DND-41 (cell line): ENCODE data around the gene DDX3X.

Experiments
- ATAC-seq: fragments of 200-7000 bp; cut with Tn5 transposase; 3 replicates; pipeline ENCODE4 v1.9.1; 2021; ENCODE audit warnings: low read depth; ENCODE audit not compliant: insufficient read depth
- DNase-seq: peaks from one replicate; pipeline ENCODE4 v3.0.0-alpha.2; 2020
- H2AFZ ChIP-seq: 2 replicates; pipeline ENCODE4 v1.6.0; 2012; ENCODE audit warnings: low read depth, low read length
- H3K27ac ChIP-seq: 2 replicates; pipeline ENCODE4 v1.5.1; 2012; ENCODE audit warnings: low read length, inconsistent platforms
- H3K27me3 ChIP-seq: fragments of 200-600 bp; sonication (generic); 2 replicates; pipeline ENCODE4 v1.6.0; 2012; ENCODE audit warnings: low read length, mild to moderate bottlenecking, inconsistent platforms; ENCODE audit not compliant: insufficient read depth, poor library complexity
- H3K36me3 ChIP-seq: 2 replicates; pipeline ENCODE4 v1.5.1; 2012; ENCODE audit warnings: low read length, inconsistent platforms; ENCODE audit not compliant: insufficient read depth
- H3K4me1 ChIP-seq: 2 replicates; pipeline ENCODE4 v1.5.1; 2012; ENCODE audit warnings: mild to moderate bottlenecking, low read length; ENCODE audit not compliant: insufficient read depth
- H3K4me2 ChIP-seq: 2 replicates; pipeline ENCODE4 v1.6.0; 2012; ENCODE audit warnings: mild to moderate bottlenecking, moderate library complexity, low read length, inconsistent platforms; ENCODE audit not compliant: insufficient read depth
- H3K4me3 ChIP-seq, 2 experiments: fragments of 200-600 bp in 1 of 2; shearing (Covaris generic) in 1 of 2; 2 replicates each; pipeline ENCODE4 v1.5.1; 2012 to 2016; ENCODE audit warnings: inconsistent platforms in 2 of 2, low read length in 2 of 2, mild to moderate bottlenecking in 2 of 2, low read depth in 1 of 2, moderate library complexity in 1 of 2
- H3K79me2 ChIP-seq: 2 replicates; pipeline ENCODE4 v1.6.0; 2012; ENCODE audit warnings: low read length, inconsistent platforms; ENCODE audit not compliant: insufficient read depth
- H3K9ac ChIP-seq: 2 replicates; pipeline ENCODE4 v1.6.0; 2012; ENCODE audit warnings: low read depth, mild to moderate bottlenecking, inconsistent platforms, low read length, moderate library complexity
- H3K9me3 ChIP-seq: 2 replicates; pipeline ENCODE4 v1.5.1; 2012; ENCODE audit warnings: low read length, moderate library complexity, mild to moderate bottlenecking, inconsistent platforms; ENCODE audit not compliant: insufficient read depth, severe bottlenecking
- H4K20me1 ChIP-seq: 2 replicates; pipeline ENCODE4 v1.6.0; 2012; ENCODE audit warnings: low read length; ENCODE audit not compliant: insufficient read depth
- EZH2 ChIP-seq: IDR thresholded peaks from 3 replicates; pipeline ENCODE4 v1.6.1; 2012; ENCODE audit warnings: borderline replicate concordance, low read depth, mild to moderate bottlenecking, moderate library complexity, low read length, inconsistent platforms; ENCODE audit not compliant: severe bottlenecking
- TF ChIP-seq, protein P1 (sequence below): IDR thresholded peaks from 2 replicates; pipeline ENCODE4 v1.5.1; 2012; ENCODE audit warnings: borderline replicate concordance, low read length, moderate library complexity, mild to moderate bottlenecking; ENCODE audit not compliant: poor library complexity, severe bottlenecking; ENCODE audit errors: extremely low read depth

DDX3X gene

DNA sequence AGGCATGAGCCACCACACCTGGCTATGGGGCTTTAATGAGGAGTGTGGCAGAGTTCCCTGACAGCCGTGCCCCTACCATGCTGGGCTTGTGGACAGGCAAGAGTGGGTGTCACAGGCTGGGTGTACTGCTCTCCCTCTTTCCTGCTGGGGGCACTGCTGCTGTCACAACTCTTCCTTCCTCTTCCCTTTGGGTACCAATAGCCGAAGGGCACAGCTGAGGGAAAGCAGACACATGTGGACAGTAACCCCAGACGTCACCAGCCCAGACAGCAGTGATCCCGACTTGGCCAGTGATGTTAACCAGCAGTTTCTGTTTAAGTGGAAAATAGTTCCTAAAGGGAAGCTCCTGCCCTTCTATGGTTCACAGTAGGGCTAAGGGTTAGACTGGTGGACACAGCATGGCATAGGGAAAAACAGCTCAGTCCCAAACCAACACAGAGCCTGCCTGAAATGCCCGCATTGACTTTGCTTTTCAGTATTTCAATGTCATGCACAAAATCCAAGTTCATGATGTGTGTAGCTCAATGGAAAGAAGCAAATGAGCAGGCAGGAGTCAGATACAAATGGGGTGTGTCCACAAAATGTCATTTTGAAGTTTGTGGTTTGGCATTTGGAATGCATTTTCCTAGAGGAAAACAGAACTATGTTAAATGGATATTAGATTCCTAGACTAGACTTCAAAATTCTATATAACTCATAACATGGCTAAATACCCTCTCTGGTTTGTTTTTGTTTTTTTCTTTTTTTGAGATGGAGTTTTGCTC is 24.9 kb upstream of the DDX3X start:
- H3K27ac ChIP-seq = no peak overlapping the region
- H3K79me2 ChIP-seq = no peaks in the 10 kb centered on the region
- TF ChIP-seq, protein P1, sequence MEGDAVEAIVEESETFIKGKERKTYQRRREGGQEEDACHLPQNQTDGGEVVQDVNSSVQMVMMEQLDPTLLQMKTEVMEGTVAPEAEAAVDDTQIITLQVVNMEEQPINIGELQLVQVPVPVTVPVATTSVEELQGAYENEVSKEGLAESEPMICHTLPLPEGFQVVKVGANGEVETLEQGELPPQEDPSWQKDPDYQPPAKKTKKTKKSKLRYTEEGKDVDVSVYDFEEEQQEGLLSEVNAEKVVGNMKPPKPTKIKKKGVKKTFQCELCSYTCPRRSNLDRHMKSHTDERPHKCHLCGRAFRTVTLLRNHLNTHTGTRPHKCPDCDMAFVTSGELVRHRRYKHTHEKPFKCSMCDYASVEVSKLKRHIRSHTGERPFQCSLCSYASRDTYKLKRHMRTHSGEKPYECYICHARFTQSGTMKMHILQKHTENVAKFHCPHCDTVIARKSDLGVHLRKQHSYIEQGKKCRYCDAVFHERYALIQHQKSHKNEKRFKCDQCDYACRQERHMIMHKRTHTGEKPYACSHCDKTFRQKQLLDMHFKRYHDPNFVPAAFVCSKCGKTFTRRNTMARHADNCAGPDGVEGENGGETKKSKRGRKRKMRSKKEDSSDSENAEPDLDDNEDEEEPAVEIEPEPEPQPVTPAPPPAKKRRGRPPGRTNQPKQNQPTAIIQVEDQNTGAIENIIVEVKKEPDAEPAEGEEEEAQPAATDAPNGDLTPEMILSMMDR = no peak
- TF ChIP-seq EZH2 = no peak
- H3K4me3 ChIP-seq = no peak overlapping the region
- H3K36me3 ChIP-seq = no peaks in the 10 kb centered on the region
- H3K4me1 ChIP-seq = no peaks in the 10 kb centered on the region
- H3K4me2 ChIP-seq = no peak overlapping the region
- H3K9ac ChIP-seq = no peak overlapping the region
- H2AFZ ChIP-seq = no peak overlapping the region
- H3K27me3 ChIP-seq = no peaks in the 10 kb centered on the region
- H4K20me1 ChIP-seq = no peaks in the 10 kb centered on the region
- H3K9me3 ChIP-seq = no peaks in the 10 kb centered on the region
- no peak for ATAC-seq
- no peak for DNase-seq

GRCh38 chrX:41312786-41313185 is 21.2 kb upstream of the DDX3X start:
- no peak overlapping the region for H3K4me3 ChIP-seq
- H3K27me3 ChIP-seq = no peaks in the 10 kb centered on the region
- no peaks in the 10 kb centered on the region for H3K79me2 ChIP-seq
- no peaks in the 10 kb centered on the region for H4K20me1 ChIP-seq
- H3K9me3 ChIP-seq = no peaks in the 10 kb centered on the region
- ATAC-seq (no peak), DNase-seq (no peak)
- H3K36me3 ChIP-seq = no peaks in the 10 kb centered on the region
- no peak overlapping the region for H3K27ac ChIP-seq
- H3K4me1 ChIP-seq = no peaks in the 10 kb centered on the region
- H2AFZ ChIP-seq = no peak overlapping the region
- TF ChIP-seq, protein P1 = no peak
- no peak for TF ChIP-seq EZH2
- H3K9ac ChIP-seq = no peak overlapping the region
- no peak overlapping the region for H3K4me2 ChIP-seq

DNA sequence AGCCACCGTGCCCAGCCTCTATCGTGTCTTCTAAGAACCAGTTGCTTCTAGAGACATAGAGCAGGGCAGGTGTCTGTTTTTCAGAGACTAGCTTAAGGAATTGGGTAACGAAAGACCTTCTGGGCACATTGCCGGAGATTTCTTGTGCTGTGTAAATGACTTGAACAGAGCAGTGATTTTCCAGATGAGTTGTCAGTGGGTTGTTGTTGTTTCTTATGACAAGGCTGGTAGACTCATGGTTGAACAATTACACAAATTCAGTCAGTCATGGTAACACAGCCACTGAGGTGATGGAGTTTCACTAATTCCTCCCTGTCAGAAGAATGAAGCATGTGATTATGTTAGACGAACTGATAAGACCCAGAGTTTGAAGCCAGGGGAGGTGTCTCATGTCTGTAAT is 20.5 kb upstream of the DDX3X start:
- H3K27ac ChIP-seq = no peak overlapping the region
- H3K9me3 ChIP-seq = no peaks in the 10 kb centered on the region
- no peak overlapping the region for H2AFZ ChIP-seq
- DNase-seq (no peak), ATAC-seq (no peak)
- H3K36me3 ChIP-seq = no peaks in the 10 kb centered on the region
- no peak overlapping the region for H3K4me2 ChIP-seq
- TF ChIP-seq, protein P1 = no peak
- TF ChIP-seq EZH2 = no peak
- no peaks in the 10 kb centered on the region for H3K4me1 ChIP-seq
- no peaks in the 10 kb centered on the region for H3K27me3 ChIP-seq
- no peak overlapping the region for H3K4me3 ChIP-seq
- no peaks in the 10 kb centered on the region for H3K79me2 ChIP-seq
- no peak overlapping the region for H3K9ac ChIP-seq
- H4K20me1 ChIP-seq = no peaks in the 10 kb centered on the region

DNA sequence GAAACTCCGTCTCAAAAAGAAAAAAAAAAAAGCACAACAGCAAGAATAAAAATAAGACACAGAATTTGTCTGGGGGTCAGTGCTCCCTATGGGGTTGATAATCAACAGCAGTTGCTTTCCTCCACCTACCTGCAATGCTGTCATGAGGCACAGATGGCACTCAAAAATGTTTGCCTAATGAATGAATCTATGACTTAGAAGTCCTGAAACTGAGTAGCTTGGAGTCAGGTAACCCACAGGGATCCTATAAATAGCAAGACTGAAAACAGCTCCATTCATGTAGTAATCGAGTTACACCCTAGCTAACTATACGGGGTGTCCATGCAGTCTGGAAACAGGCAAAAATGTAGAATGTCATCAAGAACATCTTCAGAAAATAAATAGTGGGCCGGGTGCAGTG is 19.8 kb upstream of the DDX3X start:
- no peaks in the 10 kb centered on the region for H4K20me1 ChIP-seq
- no peaks in the 10 kb centered on the region for H3K27me3 ChIP-seq
- no peak overlapping the region for H3K4me2 ChIP-seq
- H3K9ac ChIP-seq = no peak overlapping the region
- no peak overlapping the region for H3K27ac ChIP-seq
- no peaks in the 10 kb centered on the region for H3K36me3 ChIP-seq
- DNase-seq = no peak
- no peaks in the 10 kb centered on the region for H3K9me3 ChIP-seq
- no peak for ATAC-seq
- H2AFZ ChIP-seq = no peak overlapping the region
- H3K4me3 ChIP-seq = no peak overlapping the region
- H3K4me1 ChIP-seq = no peaks in the 10 kb centered on the region
- no peaks in the 10 kb centered on the region for H3K79me2 ChIP-seq
- TF ChIP-seq EZH2 = no peak
- TF ChIP-seq, protein P1 = no peak
